HG03039 (cell line): Measurements from ENCODE around the gene MS4A18.

ENCODE experiments used
- ATAC-seq: cut with Tn5 transposase; IDR thresholded peaks from one replicate; pipeline ENCODE4 v1.9.1; 2021; ENCODE audit warnings: mild to moderate bottlenecking, moderate library complexity; ENCODE audit not compliant: unreplicated experiment

MS4A18 gene

GRCh38 chr11:60764879-60765278 is 40.4 kb downstream of the MS4A18 start:
- no peak for ATAC-seq

- ATAC-seq, result no peak
Measured at GRCh38 chr11:60765355-60765754, 40.8 kb downstream of the MS4A18 start.

- no peak for ATAC-seq
Measured at GRCh38 chr11:60766547-60766946, 42.0 kb downstream of the MS4A18 start.

GRCh38 chr11:60767388-60767811 is 42.9 kb downstream of the MS4A18 start:
- no peak for ATAC-seq

GRCh38 chr11:60768202-60768601 is 43.7 kb downstream of the MS4A18 start:
- no peak for ATAC-seq

DNA sequence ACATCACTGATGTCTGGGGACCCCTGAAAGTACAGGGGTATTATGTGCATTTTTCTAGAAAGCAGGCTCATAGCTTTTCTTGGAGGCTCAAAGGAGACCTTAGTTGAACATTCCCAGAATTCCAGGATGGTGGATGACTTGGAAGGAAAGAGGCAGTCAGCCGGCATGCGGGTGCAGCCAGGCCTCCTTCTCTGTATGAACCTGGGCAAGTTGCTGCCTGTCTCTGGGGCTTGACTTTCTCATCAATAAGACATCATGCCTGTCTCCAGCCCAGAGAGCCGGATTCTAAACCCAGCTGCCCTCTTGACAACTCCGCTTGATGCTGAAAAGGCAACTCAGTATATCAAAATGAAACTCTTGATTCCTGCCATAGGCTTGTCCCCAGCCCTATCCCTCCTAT is 44.8 kb downstream of the MS4A18 start:
- ATAC-seq, result no peak

DNA sequence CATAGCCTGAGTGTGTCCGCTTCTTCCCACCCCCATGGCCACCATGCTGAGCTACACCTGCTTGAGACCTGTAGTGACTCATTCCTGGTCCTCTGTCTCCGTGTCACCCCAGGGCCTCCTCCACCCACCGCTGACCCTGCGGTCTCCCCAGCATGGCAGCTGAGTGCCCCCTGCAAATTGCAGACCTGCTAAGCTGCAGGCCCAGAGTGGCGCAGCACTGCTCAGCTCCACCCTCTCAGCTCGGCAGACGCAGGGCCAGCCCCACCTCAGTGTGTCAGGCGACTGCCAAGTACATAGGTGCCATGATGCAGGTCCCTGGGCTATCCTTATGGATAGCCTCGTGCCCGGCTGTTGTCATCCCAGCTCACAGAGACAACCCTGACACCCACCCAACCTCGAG is 45.3 kb downstream of the MS4A18 start:
- no peak for ATAC-seq

DNA sequence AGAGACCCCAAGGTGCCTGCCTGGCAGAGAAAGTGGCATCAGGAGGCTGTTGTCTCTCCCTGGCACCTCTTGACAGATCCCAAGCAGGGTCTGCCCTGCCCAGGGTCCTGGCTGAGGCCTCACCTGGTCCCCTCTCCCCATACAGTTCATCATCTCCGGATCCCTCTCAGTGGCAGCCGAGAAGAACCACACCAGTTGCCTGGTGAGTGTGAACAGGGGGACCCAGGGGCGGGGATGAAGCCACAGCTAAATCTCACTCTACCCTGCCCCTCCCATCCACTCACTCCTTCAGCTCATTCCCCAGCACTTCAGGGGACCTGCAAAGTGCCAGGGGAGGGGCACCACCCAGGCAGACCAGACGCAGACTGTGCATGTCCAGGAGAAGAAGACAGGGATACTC is 46.6 kb downstream of the MS4A18 start:
- ATAC-seq, result no peak

- ATAC-seq, result no peak
Measured at GRCh38 chr11:60771879-60772525, 47.5 kb downstream of the MS4A18 start.

GRCh38 chr11:60772666-60773065 is 48.1 kb downstream of the MS4A18 start:
- ATAC-seq, result no peak

DNA sequence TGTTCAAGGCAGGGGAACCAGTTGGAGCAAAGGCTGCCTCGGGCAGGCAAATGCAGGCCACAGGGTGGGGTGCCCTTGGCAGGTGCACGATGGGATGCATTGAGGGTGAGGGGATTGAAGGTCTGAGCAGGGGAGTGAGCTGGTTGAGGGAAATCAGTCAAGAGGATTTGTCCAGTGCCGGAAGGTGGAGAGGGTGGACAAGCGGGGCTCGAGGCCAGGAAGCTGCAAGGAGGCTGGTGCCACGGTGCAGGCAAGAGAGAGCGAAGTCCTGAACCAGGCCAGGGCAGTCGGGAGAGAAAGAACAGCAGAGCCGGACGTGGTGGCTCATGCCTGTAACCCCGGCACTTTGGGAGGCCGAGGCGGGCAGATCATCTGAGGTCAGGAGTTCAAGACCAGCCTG is 50.2 kb downstream of the MS4A18 start:
- ATAC-seq, result no peak

- ATAC-seq, result peak; percentile 52
Measured at GRCh38 chr11:60775420-60775961, 51.0 kb downstream of the MS4A18 start.

- no peak for ATAC-seq
Measured at GRCh38 chr11:60776167-60776566, 51.6 kb downstream of the MS4A18 start.

DNA sequence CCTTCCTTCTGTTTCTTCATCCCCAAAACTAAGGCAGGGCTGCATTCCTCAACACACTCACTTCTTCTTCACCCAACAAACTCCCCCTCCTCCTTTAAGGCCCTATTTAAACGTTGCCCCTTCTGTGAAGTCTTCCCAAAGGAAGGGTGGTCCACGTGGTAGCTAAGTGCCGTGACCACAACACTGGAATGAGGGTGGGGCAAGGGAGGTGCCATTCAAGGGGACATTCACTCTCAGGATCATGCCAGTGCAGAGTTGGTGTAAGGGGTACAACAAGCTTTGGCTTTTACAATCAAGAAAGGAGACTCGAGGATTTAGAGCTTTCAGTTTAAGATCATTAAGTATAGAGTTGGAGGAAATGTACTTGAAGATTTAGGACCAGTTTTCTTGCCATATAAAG is 52.6 kb downstream of the MS4A18 start:
- ATAC-seq, result no peak

GRCh38 chr11:60777572-60777971 is 53.1 kb downstream of the MS4A18 start:
- ATAC-seq, result no peak

- ATAC-seq, result no peak
Measured at GRCh38 chr11:60780065-60780464, 55.5 kb downstream of the MS4A18 start.

DNA sequence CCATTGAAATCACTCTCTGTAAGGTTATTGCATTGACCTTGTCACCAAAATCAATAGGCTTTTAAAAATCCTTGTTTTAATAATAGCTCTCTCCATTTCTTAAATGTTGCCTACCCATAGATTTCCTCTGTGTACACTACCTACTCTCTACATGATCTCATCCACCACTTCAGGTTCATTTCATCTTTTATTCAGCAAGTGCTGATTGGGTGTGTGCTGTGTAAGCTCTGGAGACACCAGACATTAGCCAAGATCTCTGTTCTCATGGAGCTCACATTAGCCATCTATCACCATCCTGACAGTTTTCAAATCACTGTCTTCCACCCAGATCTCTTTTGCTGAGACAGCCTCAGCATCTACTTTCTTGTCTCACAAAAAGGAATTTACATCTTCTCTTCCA is 56.3 kb downstream of the MS4A18 start:
- no peak for ATAC-seq

GRCh38 chr11:60781286-60781980 is 56.9 kb downstream of the MS4A18 start:
- ATAC-seq, result no peak

GRCh38 chr11:60781981-60782316 is 57.4 kb downstream of the MS4A18 start:
- no peak for ATAC-seq

DNA sequence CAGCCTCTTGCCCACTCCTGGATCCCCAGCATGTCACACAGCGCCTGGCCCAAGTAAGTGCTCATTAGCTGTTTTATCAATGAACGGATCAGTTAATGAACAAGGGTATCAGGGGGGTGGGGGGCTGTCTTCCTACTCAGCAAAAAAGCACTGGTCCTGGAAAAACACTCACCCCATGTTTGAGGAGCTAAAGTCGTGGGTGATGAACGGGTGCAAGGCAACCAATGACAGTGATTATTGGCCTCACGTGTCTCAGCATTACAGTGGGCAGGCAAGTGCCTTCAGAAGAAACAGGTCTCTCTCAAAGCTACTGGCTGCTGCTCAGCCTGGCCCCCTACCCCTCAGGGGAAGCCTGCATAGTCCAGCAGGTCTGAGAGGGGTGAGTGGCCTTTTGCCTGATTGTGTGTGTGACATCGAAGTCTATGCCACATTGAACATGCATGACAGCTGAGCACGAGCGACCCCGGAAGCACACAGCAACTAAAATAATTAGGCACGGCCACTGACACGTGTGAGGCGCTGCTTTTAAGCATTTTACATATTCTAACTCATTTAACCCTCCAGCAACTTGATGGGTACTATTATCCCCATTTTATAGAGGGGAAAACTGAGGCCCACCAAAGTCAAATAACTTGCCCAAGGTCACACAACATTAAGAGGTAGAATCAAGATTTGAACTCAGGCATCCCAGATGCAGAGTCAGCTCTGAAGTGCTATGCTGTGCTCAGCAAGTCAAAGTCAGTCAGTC is 58.0 kb downstream of the MS4A18 start:
- ATAC-seq, result no peak

DNA sequence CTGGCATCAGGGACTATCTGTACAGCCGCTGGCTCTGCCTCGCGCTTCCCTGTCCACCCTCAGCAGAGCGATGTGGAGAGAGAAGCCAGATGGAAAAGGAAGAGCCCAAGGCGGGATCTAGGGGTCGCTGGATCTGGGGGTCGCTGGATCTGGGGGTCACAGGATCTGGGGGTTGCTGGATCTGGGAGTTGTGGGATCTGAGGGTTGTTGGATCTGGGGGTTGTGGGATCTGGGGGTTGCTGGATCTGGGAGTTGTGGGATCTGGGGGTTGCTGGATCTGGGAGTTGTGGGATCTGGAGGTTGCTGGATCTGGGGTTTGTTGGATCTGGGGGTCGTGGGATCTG is 58.6 kb downstream of the MS4A18 start:
- ATAC-seq, result no peak

- ATAC-seq, result no peak
Measured at GRCh38 chr11:60783911-60784310, 59.4 kb downstream of the MS4A18 start.
